B cell (primary cell): ENCODE measurements around the gene RARS2. TPM values are rescaled to one million over a fixed set of nuclear protein-coding genes. Genes with fewer than 3 reads are reported as not detected.

Experiments
- ATAC-seq: fragments of 200-7000 bp; cut with Tn5 transposase; one replicate; pipeline ENCODE4 v1.10.0; 2021; ENCODE audit warnings: low read depth, mild to moderate bottlenecking, moderate number of reproducible peaks, moderate library complexity
- CTCF ChIA-PET: fragments of 350-600 bp; sonication (Branson Sonifier 250); formaldehyde crosslinking; loops from one replicate; lab custom pipeline; 2021; ENCODE audit warnings: antibody characterized with exemption, inconsistent platforms; lab: Charles Lee
- POLR2A ChIA-PET: fragments of 350-600 bp; sonication (Branson Sonifier 250); formaldehyde crosslinking; loops from one replicate; lab custom pipeline; 2021; ENCODE audit warnings: antibody characterized with exemption; lab: Charles Lee
- DNase-seq: peaks from one replicate; pipeline ENCODE4 v3.0.0; 2013
- H2AFZ ChIP-seq: 2 replicates; pipeline ENCODE4 v1.6.1; 2012; ENCODE audit warnings: mild to moderate bottlenecking, low read depth, low read length; ENCODE audit not compliant: insufficient read depth, poor library complexity, severe bottlenecking
- H3K27ac ChIP-seq, 2 donors: 1 replicate in 1 of 2; 2 replicates in 1 of 2; pipeline ENCODE4 v1.5.1; 2012 to 2013; ENCODE audit warnings: low read length in 2 of 2, mild to moderate bottlenecking in 2 of 2, moderate library complexity in 1 of 2
- H3K27me3 ChIP-seq, 4 experiments: fragments of 200-600 bp in 1 of 4; sonication (generic) in 1 of 4; replicated peaks in 1 of 4; 1 replicate in 2 of 4; 2 replicates in 2 of 4; pipeline versions ENCODE4 v1.6.1 to v1.7.0; 2013 to 2016; ENCODE audit warnings: low read length in 3 of 4, mild to moderate bottlenecking in 2 of 4, mixed read lengths in 1 of 4, moderate library complexity in 1 of 4; ENCODE audit not compliant: insufficient read depth in 4 of 4, control insufficient read depth in 3 of 4; ENCODE audit errors: control extremely low read depth in 1 of 4
- H3K36me3 ChIP-seq, 2 experiments: replicated peaks in 1 of 2; 1 replicate in 1 of 2; 2 replicates in 1 of 2; pipeline versions ENCODE4 v1.6.1 to v1.7.1; 2013; ENCODE audit warnings: low read length in 1 of 2; ENCODE audit not compliant: insufficient read depth in 2 of 2, control insufficient read depth in 1 of 2; ENCODE audit errors: control extremely low read depth in 1 of 2, extremely low read depth in 1 of 2
- H3K4me1 ChIP-seq, 2 donors: fragments of 200-600 bp in 1 of 2; sonication (generic) in 1 of 2; 1 replicate in 1 of 2; 2 replicates in 1 of 2; pipeline versions ENCODE4 v1.5.1 to v1.6.1; 2013 to 2017; ENCODE audit warnings: low read length in 2 of 2; ENCODE audit not compliant: control insufficient read depth in 2 of 2, insufficient read depth in 2 of 2
- H3K4me2 ChIP-seq: replicated peaks from 2 replicates; pipeline ENCODE3; 2012; ENCODE audit warnings: mild to moderate bottlenecking, low read depth, low read length; ENCODE audit not compliant: poor library complexity, severe bottlenecking
- H3K4me3 ChIP-seq, 5 experiments: fragments of 200-600 bp in 1 of 5; sonication (generic) in 1 of 5; 1 replicate in 3 of 5; 2 replicates in 2 of 5; pipeline versions ENCODE4 v1.5.1 to v1.7.0; 2011 to 2016; ENCODE audit warnings: low read length in 4 of 5, mild to moderate bottlenecking in 4 of 5, low read depth in 2 of 5, control low read depth in 1 of 5, moderate library complexity in 1 of 5; ENCODE audit not compliant: insufficient read depth in 1 of 5; ENCODE audit errors: control extremely low read depth in 1 of 5, extremely low read depth in 1 of 5
- H3K79me2 ChIP-seq: fragments of 200-600 bp; sonication (generic); one replicate; pipeline ENCODE4 v1.6.0; 2016; ENCODE audit warnings: low read length; ENCODE audit not compliant: control insufficient read depth, insufficient read depth
- H3K9ac ChIP-seq: fragments of 200-600 bp; sonication (generic); 2 replicates; pipeline ENCODE4 v1.6.1; 2017; ENCODE audit warnings: mild to moderate bottlenecking, low read length, moderate library complexity
- H3K9me3 ChIP-seq, 3 donors: one replicate each; pipeline versions ENCODE4 v1.6.1 to v1.7.1; 2013; ENCODE audit warnings: low read length in 2 of 3; ENCODE audit not compliant: control insufficient read depth in 2 of 3, insufficient read depth in 1 of 3; ENCODE audit errors: control extremely low read depth in 1 of 3
- H4K20me1 ChIP-seq: 2 replicates; pipeline ENCODE4 v1.6.0; 2012; ENCODE audit warnings: mild to moderate bottlenecking, low read length; ENCODE audit not compliant: insufficient read depth, control insufficient read depth, poor library complexity, severe bottlenecking
- H3K27ac Mint-ChIP-seq: one replicate; pipeline ENCODE4 v1.8.0; 2021; ENCODE audit warnings: mixed read lengths
- H3K27me3 Mint-ChIP-seq: one replicate; pipeline ENCODE4 v1.8.0; 2021; ENCODE audit warnings: mixed read lengths
- H3K4me1 Mint-ChIP-seq: one replicate; pipeline ENCODE4 v1.8.0; 2021; ENCODE audit warnings: mixed read lengths
- H3K4me3 Mint-ChIP-seq: one replicate; pipeline ENCODE4 v1.8.0; 2021; ENCODE audit warnings: mixed read lengths
- H3K9me3 Mint-ChIP-seq: one replicate; pipeline ENCODE4 v1.8.0; 2022; ENCODE audit warnings: mixed read lengths; ENCODE audit not compliant: insufficient read depth
- CTCF ChIP-seq: fragments of 200-600 bp; IDR thresholded peaks from one replicate; pipeline ENCODE4 v1.8.0; 2022; ENCODE audit warnings: antibody characterized with exemption, mild to moderate bottlenecking
- EZH2 ChIP-seq: IDR thresholded peaks from 2 replicates; pipeline ENCODE4 v1.6.1; 2012; ENCODE audit warnings: borderline replicate concordance, low read depth, mild to moderate bottlenecking, moderate library complexity, low read length; ENCODE audit not compliant: insufficient read depth, poor library complexity, severe bottlenecking
- WGBS: methylation state at CpG from one replicate; pipeline ENCODE4 v1.1.5; 2013; ENCODE audit warnings: missing lambda C conversion rate; ENCODE audit not compliant: insufficient coverage; 5-methylcytosine and 5-hydroxymethylcytosine counted together
- intact Hi-C: fragments of 100-400 bp; cut with micrococcal nuclease; formaldehyde crosslinking; loops from one replicate; pipeline ENCODE4 v1.10.0; 2022
- polyA plus RNA-seq: library from polyadenylated mRNA; depleted of rRNA; stranded (reverse); fragments of >200 nt; gene quantifications from 2 replicates; pipeline ENCODE4 v1.2.3, GENCODE V29; 2012
- total RNA-seq, 2 donors: library from RNA; stranded (reverse); fragments of 120-200 nt in 1 of 2; gene quantifications; 1 replicate in 1 of 2; 2 replicates in 1 of 2; pipeline versions ENCODE4 v1.2.3 to v1.2.4, GENCODE V29; 2013 to 2022

The RARS2 gene
- total and polyA plus RNA-seq, 2 donors (not counting 1 experiment from before 2014, with no cell fraction given), result 7.1 to 38.7 TPM

- Mint-ChIP-seq H3K9me3 (no peaks in the 10 kb centered on the region), H3K4me1 (no peaks in the 10 kb centered on the region), H3K27ac (no peak overlapping the region), H3K4me3 (no peak overlapping the region), H3K27me3 (no peaks in the 10 kb centered on the region)
- POLR2A ChIA-PET, result no interaction called here
- Histone ChIP-seq H3K4me2 (no peak overlapping the region), H3K9ac (no peak overlapping the region), H3K9me3 (no peaks in the 10 kb centered on the region), H3K27me3 (no peaks in the 10 kb centered on the region), H4K20me1 (no peaks in the 10 kb centered on the region), H2AFZ (no peak overlapping the region), H3K36me3 (peaks cover 8 to 47% of the 10 kb centered on the region in 2 experiments), H3K79me2 (no peaks in the 10 kb centered on the region), H3K4me1 (no peaks in the 10 kb centered on the region), H3K4me3 (no peak overlapping the region), H3K27ac (no peak overlapping the region)
- DNase-seq, result no peak
- TF ChIP-seq EZH2, result no peak
- no peak for TF ChIP-seq CTCF
- ATAC-seq, result no peak
- CTCF ChIA-PET, result interaction anchor here (1.3 kb wide), 1 partner anchor 11 kb away, joined by 3 read pairs; no protein-coding TSS in a partner anchor
- WGBS, result 100% methylated on average over 1 of the region's 4 CpGs
- intact Hi-C loops, result no loop called here
Measured at GRCh38 chr6:87553159-87553765, 36.5 kb downstream of the RARS2 start.

DNA sequence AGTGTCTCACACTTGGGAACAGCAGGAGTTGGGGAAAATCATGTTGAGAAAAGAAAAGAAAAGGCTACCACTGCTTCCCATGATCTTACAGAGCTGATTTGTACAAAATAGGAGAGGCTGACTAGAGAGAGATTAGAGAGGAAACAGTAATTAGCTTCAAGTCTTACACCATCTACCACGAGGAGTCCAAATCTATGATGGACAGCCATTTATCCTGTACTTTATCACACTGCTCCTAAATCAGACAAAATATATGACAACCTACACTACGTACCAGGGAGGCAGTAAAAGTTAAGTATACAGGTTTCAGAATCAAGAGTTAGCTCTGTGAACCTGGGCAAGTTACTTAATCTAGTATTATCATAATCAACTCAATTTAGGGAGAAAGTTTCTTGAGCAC lies 38.0 kb downstream of the RARS2 start:
- ATAC-seq (no peak), DNase-seq (no peak)
- Histone ChIP-seq H3K27me3 (no peaks in the 10 kb centered on the region), H3K4me2 (no peak overlapping the region), H3K79me2 (no peaks in the 10 kb centered on the region), H3K9ac (no peak overlapping the region), H2AFZ (no peak overlapping the region), H3K36me3 (peaks cover 4 to 41% of the 10 kb centered on the region in 2 experiments), H3K27ac (no peak overlapping the region), H3K4me1 (no peaks in the 10 kb centered on the region), H4K20me1 (no peaks in the 10 kb centered on the region), H3K4me3 (no peak overlapping the region), H3K9me3 (no peaks in the 10 kb centered on the region)
- whole genome bisulfite sequencing, result no CpG with 5 or more reads among the region's 2 CpGs
- Mint-ChIP-seq H3K27ac (peak overlapping the region; percentile 28), H3K4me1 (no peaks in the 10 kb centered on the region), H3K9me3 (no peaks in the 10 kb centered on the region), H3K27me3 (no peaks in the 10 kb centered on the region), H3K4me3 (no peak overlapping the region)
- CTCF ChIA-PET, result interaction anchor here (0.6 kb wide), 1 partner anchor 485 kb away, joined by 5 read pairs; no protein-coding TSS in a partner anchor
- intact Hi-C loops, result no loop called here
- POLR2A ChIA-PET, result no interaction called here
- TF ChIP-seq CTCF (no peak), EZH2 (no peak)
